DND-41 (cell line): ENCODE data around the gene JARID2.

Experiments used
- CTCF ChIP-seq: IDR thresholded peaks from 2 replicates; pipeline ENCODE4 v1.5.1; 2012; ENCODE audit warnings: borderline replicate concordance, low read length, moderate library complexity, mild to moderate bottlenecking; ENCODE audit not compliant: poor library complexity, severe bottlenecking; ENCODE audit errors: extremely low read depth
- EZH2 ChIP-seq: IDR thresholded peaks from 3 replicates; pipeline ENCODE4 v1.6.1; 2012; ENCODE audit warnings: borderline replicate concordance, low read depth, mild to moderate bottlenecking, moderate library complexity, low read length, inconsistent platforms; ENCODE audit not compliant: severe bottlenecking

GRCh38 chr6:15297895-15298590, 52.2 kb downstream of the JARID2 start:
- TF ChIP-seq CTCF (no peak), EZH2 (no peak)
